T47D (cell line): ENCODE measurements around the gene TEX2.
"Not testable (repeated sequence)": the region's sequence is repeated elsewhere in the genome, so short reads cannot be mapped to it uniquely, and the experiment has no call there.

Experiments used
- DNase-seq, 2 experiments: peaks; one replicate each; pipeline versions ENCODE4 v3.0.0 to v3.0.0-alpha.2; 2011 to 2012; ENCODE audit warnings: low read depth in 1 of 2, low spot score in 1 of 2
- JUND ChIP-seq: IDR thresholded peaks from 2 replicates; pipeline ENCODE4 v1.6.1; 2012; ENCODE audit warnings: low read depth
- in situ Hi-C: cut with HindIII; loops from 2 replicates; pipeline ENCODE4 v1.10.0; 2016; ENCODE audit warnings: low sequenced_read_pairs, low pct_unique_long_range_greater_than_20kb

The TEX2 gene

DNA sequence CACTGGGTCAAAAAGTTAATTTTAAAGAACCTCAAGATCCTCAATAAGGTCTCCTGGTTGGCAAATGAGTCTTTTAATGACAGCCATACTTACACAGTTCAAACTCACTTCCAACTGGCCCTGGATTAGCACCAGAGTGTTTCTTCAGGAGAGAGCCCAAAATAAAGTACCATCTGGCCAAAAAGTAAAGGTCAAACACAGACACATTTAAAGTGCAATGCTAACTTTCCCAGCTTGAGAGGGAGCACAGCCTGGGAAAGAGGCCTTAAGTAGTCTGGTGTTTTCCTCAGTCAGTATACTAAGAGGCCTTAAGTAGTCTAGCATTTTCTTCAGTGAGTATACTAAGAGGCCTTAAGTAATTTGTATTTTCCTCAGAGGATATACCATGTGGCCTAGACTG, 86.5 kb downstream of the TEX2 start:
- TF ChIP-seq JUND: no peak
- in situ Hi-C loops: no loop called here
- no peak for DNase-seq

DNA sequence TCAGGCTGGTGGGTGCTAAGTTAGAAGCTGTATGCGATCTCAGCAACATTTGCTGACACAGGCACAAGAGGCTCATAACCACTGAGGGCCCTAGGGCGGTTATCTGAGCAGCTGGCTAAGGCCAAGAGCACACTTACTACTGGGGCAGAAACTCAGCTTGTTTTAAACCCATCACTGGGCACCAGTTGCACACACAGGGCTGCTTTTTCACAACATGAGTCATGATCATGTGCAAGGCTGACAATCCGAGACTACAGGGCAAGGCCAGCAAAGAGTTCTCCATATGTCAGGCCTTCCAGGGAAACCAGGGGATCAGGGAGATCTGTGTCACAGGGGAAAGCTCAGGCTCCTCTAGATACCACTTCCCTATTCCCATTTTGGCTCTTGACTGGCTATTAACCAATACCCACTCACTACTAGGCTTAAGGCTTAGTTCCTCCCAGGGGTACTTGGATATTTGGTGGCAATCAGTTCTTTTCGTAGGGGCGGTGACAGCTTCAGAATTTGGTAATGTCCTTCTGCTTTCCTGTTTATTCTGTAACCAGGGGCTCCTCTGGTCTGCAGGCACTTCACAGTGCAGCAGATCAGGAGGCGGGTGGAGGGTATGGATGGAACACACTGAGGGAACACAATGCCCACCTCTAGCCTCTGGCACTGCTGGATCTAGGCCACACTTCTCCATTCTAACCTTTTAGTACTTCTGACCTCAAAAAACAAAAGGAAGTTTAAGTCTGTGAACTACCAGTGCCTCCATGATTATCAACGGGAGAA, 88.2 kb downstream of the TEX2 start:
- in situ Hi-C loops: no loop called here
- TF ChIP-seq JUND: no peak
- DNase-seq: no peak

DNA sequence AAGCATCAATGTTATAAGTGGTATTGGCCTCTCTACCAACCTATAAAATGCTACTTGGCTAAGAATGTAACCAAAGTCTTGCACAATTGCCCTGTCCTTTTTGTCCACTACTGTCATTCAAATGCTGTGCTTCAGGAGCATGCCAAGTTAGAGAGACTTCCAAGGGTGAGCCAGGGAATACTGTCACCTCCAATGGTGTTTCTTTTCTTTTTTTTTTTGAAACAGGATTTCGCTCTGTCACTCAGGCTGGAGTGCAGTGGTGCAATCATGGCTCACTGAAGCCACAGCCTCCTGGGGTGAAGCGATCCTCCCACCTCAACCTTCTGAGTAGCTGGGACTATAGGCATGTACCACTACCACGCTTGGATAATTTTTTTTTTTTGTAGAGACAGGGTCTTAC, 89.4 kb downstream of the TEX2 start:
- TF ChIP-seq JUND: no peak
- DNase-seq: peak in 1 of 2 experiments; percentile 24
- in situ Hi-C loops: no loop called here

DNA sequence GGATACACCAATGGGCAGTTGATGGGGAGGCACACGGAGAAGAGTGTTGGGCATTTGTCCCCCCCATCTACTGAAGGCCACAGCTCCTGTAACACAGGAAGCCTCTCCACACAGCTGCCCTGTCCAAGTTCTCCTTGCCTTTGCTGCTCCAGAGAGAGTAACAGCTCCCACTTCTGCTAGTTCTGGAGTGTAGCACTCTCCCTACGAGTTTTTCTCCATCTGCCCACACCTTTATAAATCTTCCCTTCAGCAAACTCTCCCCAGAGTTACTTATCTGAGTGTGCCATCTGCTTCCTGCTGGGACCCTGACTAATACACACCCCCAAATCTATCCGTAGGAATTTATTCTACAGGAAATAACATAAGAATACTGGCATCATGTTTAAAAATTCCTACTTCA, 90.5 kb downstream of the TEX2 start:
- in situ Hi-C loops: no loop called here
- DNase-seq: peak in 1 of 2 experiments; percentile 64
- TF ChIP-seq JUND: no peak

DNA sequence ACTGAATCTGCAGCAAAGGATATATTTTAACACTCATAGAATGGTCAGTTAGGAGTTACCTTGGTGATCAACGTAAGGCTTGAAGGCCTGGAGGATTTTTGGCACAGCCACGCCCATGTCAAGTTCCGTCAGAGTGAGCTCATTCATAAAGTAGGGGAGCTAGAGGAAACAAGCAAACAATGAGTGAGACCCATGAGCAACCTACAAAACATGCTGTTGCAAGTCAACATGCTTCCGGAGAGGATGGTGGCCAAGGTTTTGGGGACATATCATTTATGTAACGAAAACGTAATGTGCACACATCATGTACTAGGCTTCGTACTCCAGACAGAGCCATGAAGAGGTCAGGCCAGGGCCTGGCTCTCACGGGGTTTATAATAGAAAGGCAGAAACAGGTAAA, 92.0 kb downstream of the TEX2 start:
- in situ Hi-C loops: no loop called here
- no peak for TF ChIP-seq JUND
- no peak for DNase-seq

DNA sequence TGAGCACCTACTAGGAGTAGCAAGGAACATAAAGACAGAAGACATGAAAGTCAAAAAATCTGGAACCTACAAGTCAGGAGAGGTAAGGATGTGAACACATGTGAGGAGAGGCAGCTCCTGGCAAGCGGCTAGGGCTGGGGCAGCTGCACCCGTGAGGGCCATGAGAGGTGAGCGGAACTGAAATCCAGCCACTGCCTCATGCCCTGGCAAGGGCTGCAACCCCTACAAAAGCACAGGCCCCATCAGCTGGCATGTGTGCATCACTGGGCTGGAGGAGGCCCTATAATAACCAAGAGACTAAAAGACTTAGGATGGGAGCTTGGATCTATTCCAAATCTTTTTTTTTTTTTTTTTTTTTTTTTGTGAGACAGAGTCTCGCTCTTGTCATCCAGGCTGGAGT, 92.8 kb downstream of the TEX2 start:
- in situ Hi-C loops: no loop called here
- no peak for DNase-seq

DNA sequence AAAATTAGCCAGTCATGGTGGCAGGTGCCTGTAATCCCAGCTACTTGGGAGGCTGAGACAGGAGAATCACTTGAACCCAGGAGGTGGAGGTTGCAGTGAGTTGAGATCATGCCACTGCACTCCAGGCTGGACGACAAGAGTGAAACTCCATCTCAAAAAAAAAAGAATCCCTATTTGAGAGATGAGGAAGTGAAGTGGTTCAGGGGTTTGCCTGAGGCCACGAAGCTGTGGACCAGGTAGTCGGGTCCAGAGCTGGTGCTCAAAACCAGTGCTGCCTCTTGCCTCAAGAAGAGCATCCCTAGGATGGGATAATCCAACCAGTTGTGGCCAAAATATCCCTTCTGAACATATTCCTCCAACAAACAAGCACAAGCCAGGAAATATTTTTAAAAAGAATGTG, 95.4 kb downstream of the TEX2 start:
- DNase-seq, in situ Hi-C loops: not testable (repeated sequence)

More for the DNA sequence above, 92.8 kb downstream of the TEX2 start:
- TF ChIP-seq JUND: no peak

DNA sequence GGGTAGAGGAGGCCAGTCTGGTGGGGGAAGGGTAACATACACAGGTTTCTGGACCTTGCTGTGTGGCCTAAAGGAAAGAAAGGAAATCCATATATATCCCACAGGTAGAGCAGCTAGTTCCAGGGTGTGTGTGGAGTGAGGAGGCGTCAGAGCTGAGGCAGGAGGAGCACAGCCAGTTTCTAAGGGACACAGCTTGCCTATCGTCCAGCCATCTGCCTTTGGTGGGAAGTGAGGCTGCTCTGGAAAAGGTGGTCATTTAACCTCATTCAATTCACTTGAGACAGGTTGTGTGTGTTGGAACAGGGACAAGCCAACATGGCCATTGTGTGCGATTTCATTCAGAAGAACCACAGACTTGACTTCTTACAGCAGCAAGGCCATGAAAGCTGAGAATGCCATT, 96.2 kb downstream of the TEX2 start:
- in situ Hi-C loops: no loop called here
- TF ChIP-seq JUND: no peak

DNA sequence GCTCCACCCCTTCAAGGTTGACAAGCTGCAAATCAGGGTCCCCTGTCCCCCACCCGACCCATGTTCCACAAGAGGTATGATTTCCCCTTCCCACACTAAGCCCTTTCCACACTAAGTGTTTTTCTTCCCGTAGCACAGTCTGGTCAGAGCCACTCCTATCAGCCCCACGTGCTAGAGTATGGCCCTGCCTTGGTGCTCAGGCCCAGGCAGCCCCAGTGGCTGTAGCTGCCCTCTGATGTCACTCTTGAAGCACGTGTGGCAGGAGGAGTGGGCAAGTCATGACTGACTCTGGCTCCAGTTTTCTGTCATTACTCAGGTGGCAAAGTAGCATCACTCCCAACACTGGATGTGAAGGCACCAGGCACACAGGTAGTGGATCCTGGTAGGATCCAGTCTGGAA, 97.7 kb downstream of the TEX2 start:
- in situ Hi-C loops: no loop called here

More for the DNA sequence above, 96.2 kb downstream of the TEX2 start:
- DNase-seq: no peak

DNA sequence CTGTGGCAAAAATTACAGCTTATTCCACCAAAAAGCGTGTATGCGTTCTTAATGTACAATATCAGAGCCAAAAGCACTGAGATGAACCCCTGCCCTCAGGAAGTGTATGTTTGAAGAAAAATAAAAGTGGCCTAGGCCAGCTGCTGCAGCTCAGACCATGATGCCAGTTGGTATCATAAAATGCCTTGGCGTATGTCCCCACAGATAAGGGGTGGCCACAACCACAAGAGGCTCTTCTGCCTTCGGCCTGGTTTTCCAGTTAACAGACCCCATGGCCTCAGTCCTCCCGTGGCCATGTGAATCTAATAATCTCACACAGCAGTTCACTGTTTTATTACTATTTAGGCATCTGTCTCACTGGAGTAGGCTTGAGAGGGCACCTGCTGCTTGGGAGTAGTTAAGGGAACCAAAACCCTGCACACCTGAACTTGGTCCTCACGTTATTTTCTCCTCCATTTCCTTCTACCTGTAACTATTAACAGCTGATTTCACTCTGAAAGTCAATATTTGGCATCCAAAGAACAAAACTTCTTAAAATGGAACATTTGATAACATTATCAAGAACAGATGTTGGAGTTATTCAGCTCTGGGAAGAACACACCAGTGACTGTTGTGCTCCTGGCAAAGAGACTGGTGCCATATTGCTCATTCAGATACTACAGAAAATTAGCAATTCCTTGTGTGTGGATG, 98.3 kb downstream of the TEX2 start:
- in situ Hi-C loops: no loop called here
- no peak for TF ChIP-seq JUND
- no peak for DNase-seq

More for the DNA sequence above, 97.7 kb downstream of the TEX2 start:
- no peak for TF ChIP-seq JUND
- no peak for DNase-seq

DNA sequence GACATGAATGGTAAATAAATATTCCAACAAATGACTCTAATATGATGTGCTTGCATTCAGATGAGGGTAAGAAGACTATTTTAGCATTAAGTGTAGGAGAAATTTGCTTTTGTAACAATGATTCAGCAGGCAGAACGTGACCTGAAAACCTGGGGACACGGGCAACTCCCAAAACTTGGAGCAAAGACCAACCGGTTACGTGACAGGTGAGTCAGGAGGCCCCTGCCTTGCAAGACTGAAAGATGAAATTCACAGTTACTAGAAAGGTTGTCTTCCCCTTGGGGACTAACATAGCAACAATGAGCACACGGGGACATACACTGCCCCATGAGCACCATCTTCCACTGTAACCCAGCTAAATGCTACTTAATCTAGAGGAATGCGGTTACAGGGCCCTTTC, 99.6 kb downstream of the TEX2 start:
- in situ Hi-C loops: no loop called here
- no peak for TF ChIP-seq JUND
- no peak for DNase-seq

DNA sequence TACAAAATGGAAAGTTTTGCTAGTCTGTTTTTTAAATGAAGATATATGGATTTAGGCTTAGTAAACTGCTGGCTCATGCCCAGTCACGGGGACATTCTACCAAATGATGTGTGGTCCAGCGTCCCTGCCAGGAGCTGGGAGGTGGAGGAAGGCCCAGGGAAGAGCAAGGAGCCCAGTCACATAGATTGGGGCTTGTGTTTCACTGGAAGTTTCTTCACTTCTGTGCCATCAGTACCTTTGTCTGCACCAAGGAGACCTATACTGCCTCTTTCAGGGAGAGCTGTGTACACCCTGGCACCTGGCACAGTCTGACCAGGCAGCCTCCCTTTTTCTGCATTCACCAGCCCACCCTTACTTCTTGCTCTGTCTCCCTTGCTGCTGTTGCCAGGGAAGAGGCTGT, 100.5 kb downstream of the TEX2 start:
- no peak for TF ChIP-seq JUND
- in situ Hi-C loops: no loop called here
- DNase-seq: no peak

DNA sequence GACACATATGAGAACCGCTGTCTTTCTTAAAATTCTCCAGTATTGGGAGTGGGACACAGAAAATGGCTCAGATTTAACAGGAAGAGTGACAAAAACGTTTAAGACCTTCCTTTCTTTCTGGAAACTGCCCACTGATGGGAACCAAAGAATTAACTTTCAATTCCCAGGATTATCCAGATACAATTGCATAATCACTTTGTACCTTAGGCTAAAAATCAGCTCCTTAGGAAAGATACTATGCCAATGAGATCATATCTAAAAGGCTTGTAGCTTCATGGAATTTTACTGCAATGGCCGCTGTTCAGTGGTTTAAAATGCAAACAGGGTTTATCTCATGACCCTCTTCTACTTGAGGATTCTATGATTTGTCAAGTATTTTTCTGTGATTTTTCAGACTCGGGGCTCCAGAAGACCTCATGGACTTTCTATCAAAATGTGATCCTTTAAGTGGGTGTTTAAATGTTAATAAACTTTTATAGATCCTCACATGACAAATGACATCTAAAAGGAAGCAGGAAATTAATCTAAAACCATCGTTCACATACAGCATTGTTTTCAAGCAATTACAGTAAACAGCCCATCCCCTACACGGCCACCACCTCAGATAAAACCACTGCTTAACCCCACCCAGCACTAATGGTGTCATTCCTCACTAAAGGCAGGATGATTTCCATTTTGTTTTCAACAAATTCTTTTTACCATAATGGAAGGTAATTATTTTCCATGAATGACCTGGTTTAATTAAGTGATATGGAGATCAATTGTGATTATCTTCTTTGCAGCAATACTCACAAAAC, 101.5 kb downstream of the TEX2 start:
- no peak for TF ChIP-seq JUND
- no peak for DNase-seq
- in situ Hi-C loops: no loop called here
